ENCODE results near the gene HSPB7. TPM values are rescaled to one million over a fixed set of nuclear protein-coding genes. Genes with fewer than 3 reads are reported as not detected.

HSPB7 gene
- total RNA-seq, 6 experiments from 2014 or later: 0.54 to 2.0 (median 1.2) TPM

- Histone ChIP-seq H3K4me3 (no peak overlapping the region), H3K27ac (peak overlapping the region in 1 of 3 donors; percentile 47), H3K4me1 (peaks cover 0 to 12% (median 4%) of the 10 kb centered on the region in 4 donors), H3K9me3 (no peaks in the 10 kb centered on the region), H3K36me3 (no peaks in the 10 kb centered on the region), H3K27me3 (no peaks in the 10 kb centered on the region)
- TF ChIP-seq CTCF (IDR thresholded peaks at IDR 0.05) (no peak), POLR2A (IDR thresholded peaks at IDR 0.05) (no peak)
- intact Hi-C loops (cut with DNase I): no loop called here
- DNase-seq: no peak
- no peak for ATAC-seq
- 17% methylated on average over 1 of the region's 9 CpGs for WGBS (ENCODE audit: insufficient coverage, low coverage, low lambda C conversion rate, missing lambda C conversion rate)
These were observed 1.9 kb upstream of the HSPB7 start for GRCh38 chr1:16019644-16020277.

DNA sequence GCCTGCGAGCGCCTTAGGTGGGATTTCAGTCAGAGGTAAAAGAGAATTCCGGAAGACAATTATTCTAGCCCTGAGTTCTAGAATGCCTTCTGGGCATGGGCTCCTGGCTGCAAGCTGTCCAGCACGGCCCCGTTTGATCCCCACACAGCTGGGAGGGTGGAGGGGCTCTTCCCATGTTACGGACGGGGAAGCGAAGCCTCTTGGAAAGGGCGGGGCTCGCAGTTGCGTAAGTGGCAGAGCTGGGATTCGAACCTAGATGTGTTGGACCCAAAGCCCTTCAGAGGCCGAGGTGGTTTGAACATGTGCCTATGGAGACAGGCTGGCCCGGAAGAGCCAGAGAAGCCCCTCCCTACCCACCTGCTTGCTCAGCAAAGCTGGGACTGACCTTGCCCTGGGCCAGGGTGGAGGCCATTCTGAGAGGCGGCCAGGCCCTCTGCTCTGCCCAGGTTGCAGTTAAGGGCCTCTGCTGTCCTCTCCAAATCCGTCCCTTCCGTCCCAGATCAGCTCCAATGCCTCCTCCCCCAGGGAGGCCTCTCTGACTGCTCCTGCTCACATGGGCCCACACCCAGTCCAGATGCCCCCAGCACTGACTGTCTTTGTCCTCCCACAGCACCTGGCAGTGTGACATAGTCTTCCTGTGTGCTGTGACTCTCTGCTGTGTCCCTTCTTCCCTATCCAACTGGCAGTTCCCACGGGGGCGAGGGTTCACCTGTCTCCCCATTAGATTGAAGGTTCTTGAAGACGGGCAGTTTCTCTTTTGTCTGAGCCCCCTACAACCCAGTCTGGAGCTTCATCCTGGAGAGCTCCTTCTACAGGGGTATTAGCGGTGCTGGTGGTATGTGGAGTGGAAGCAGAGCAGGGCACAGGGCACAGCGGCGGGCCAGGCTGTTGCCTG is 1.2 kb upstream of the HSPB7 start:
- Histone ChIP-seq H3K4me1 (peaks cover 0 to 12% (median 3%) of the 10 kb centered on the region in 4 donors), H3K4me3 (no peak overlapping the region), H3K27me3 (no peaks in the 10 kb centered on the region), H3K9me3 (no peaks in the 10 kb centered on the region), H3K27ac (peak overlapping the region in 2 of 3 donors; percentile 40 to 47), H3K36me3 (no peaks in the 10 kb centered on the region)
- DNase-seq (no peak), ATAC-seq (no peak)
- WGBS (ENCODE audit: insufficient coverage, low coverage, low lambda C conversion rate, missing lambda C conversion rate): 78% methylated on average over 10 of the region's 23 CpGs
- no peak for TF ChIP-seq CTCF (IDR thresholded peaks at IDR 0.05)
- TF ChIP-seq POLR2A (IDR thresholded peaks at IDR 0.05): no peak
- intact Hi-C loops (cut with DNase I): no loop called here

GRCh38 chr1:16018308-16018707 is 465 bp upstream of the HSPB7 start:
- H3K9me3 ChIP-seq: no peaks in the 10 kb centered on the region
- peaks cover 0 to 6% (median 0%) of the 10 kb centered on the region in 4 donors for H3K4me1 ChIP-seq
- DNase-seq (no peak), ATAC-seq (no peak)
- 0% methylated on average over 1 of the region's 4 CpGs for WGBS (ENCODE audit: insufficient coverage, low coverage, low lambda C conversion rate, missing lambda C conversion rate)
- TF ChIP-seq POLR2A (IDR thresholded peaks at IDR 0.05) (no peak), CTCF (IDR thresholded peaks at IDR 0.05) (no peak)
- no peaks in the 10 kb centered on the region for H3K27me3 ChIP-seq
- H3K27ac ChIP-seq: peak overlapping the region in 2 of 3 donors; percentile 40 to 47
- intact Hi-C loops (cut with DNase I): no loop called here
- H3K36me3 ChIP-seq: no peaks in the 10 kb centered on the region
- H3K4me3 ChIP-seq: no peak overlapping the region

- H3K4me1 ChIP-seq: peaks cover 0 to 11% (median 2%) of the 10 kb centered on the region in 4 donors
- intact Hi-C loops (cut with DNase I): no loop called here
These were observed 775 bp downstream of the HSPB7 start for GRCh38 chr1:16017076-16017460.

More at GRCh38 chr1:16017076-16017460, 775 bp downstream of the HSPB7 start:
- TF ChIP-seq POLR2A (IDR thresholded peaks at IDR 0.05) (no peak), CTCF (IDR thresholded peaks at IDR 0.05) (no peak)
- no peaks in the 10 kb centered on the region for H3K36me3 ChIP-seq
- H3K4me3 ChIP-seq: no peak overlapping the region
- 70% methylated on average over 2 of the region's 10 CpGs for WGBS (ENCODE audit: insufficient coverage, low coverage, low lambda C conversion rate, missing lambda C conversion rate)
- no peak overlapping the region for H3K27ac ChIP-seq
- ATAC-seq (no peak), DNase-seq (no peak)
- H3K9me3 ChIP-seq: no peaks in the 10 kb centered on the region
- no peaks in the 10 kb centered on the region for H3K27me3 ChIP-seq
